GM19099 (cell line): ENCODE data around the gene KCNG1.

ENCODE experiments used
- POLR2A ChIP-seq: IDR thresholded peaks from 3 replicates; pipeline ENCODE4 v1.6.1; 2011; ENCODE audit warnings: low read depth; ENCODE audit not compliant: insufficient read length; ENCODE audit errors: extremely low read depth

The KCNG1 gene

GRCh38 chr20:50958615-50959542 lies 64.0 kb downstream of the KCNG1 start, which contains the start of gene MOCS3:
Gene MOCS3 (plus strand): TSS chr20:50958818. CDS start chr20:50958843, 25 bp downstream.
- no peak for TF ChIP-seq POLR2A

- TF ChIP-seq POLR2A, result peak; percentile 97
Measured at GRCh38 chr20:50957798-50958614, 64.9 kb downstream of the KCNG1 start, which contains the start of gene DPM1. Gene DPM1 (minus strand): TSS chr20:50958532. CDS start chr20:50958523, 9 bp downstream.

GRCh38 chr20:50957276-50957675 lies 65.6 kb downstream of the KCNG1 start:
- no peak for TF ChIP-seq POLR2A

- TF ChIP-seq POLR2A, result no peak
Measured at GRCh38 chr20:50953821-50954220, 69.1 kb downstream of the KCNG1 start.
